ENCODE measurements around the gene TNFRSF12A. TPM values are rescaled to one million over a fixed set of nuclear protein-coding genes. Genes with fewer than 3 reads are reported as not detected.
A peak's percentile ranks its signal among the peaks of the same experiment; 100 is the strongest.

Gene TNFRSF12A
- total RNA-seq, 2 experiments from 2014 or later, result 5.5 to 5.9 TPM

DNA sequence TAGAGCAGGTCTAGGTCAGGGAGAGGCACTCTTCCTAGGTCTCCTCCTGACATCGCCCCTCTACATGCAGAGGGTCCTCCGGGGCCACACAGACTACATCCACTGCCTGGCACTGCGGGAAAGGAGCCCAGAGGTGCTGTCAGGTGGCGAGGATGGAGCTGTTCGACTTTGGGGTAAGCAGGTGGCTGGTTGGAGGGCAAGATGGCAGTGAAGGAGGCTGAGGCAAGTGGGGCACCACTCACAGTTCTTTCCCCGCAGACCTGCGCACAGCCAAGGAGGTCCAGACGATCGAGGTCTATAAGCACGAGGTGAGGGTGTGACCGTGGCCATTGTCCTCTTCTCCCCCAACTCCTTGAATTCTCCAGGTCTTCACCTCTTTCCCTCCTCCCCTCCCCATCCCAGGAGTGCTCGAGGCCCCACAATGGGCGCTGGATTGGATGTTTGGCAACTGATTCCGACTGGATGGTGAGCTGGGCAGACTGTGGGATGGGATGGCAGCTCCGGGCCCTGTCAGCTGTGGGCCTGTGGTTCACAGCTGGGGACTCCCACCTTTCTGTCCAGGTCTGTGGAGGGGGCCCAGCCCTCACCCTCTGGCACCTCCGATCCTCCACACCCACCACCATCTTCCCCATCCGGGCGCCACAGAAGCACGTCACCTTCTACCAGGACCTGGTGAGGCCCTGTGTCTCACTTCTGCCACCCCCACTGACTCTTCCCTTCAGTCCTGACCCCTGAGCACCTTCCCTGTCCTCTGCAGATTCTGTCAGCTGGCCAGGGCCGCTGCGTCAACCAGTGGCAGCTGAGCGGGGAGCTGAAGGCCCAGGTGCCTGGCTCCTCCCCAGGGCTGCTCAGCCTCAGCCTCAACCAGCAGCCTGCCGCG is 6.7 kb downstream of the TNFRSF12A start:
- H3K27ac Mint-ChIP-seq, result no peak overlapping the region
- DNase-seq, result no peak
- H3K9me3 Mint-ChIP-seq (ENCODE audit: low read depth), result no peaks in the 10 kb centered on the region
- CTCF ChIA-PET, result interaction anchor here (1.2 to 17.9 kb wide), 12 partner anchors 6 to 124 kb away, joined by 3 to 370 read pairs (median 16); partner anchors contain the start of genes CLDN6, CLDN9, HCFC1R1 and MMP25
- H3K36me3 Mint-ChIP-seq, result peaks cover 12% of the 10 kb centered on the region
- peaks cover 52% of the 10 kb centered on the region for H3K4me1 Mint-ChIP-seq
- no peak for ATAC-seq
- no peak overlapping the region for H3K4me3 Mint-ChIP-seq
- H3K27me3 Mint-ChIP-seq, result peaks cover 22% of the 10 kb centered on the region

DNA sequence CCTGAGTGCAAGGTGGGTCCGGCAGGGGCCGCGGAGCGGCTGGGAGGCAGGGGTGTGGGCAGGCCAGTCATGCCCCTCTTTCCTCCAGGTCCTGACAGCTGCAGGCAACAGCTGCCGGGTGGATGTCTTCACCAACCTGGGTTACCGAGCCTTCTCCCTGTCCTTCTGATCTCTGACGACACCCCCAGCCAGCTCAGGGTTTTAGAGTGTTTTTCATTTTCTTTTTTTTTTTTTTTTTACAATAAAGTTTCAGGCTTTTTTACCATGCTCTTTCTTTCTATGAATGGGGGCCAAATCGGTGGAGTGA is 7.3 kb downstream of the TNFRSF12A start:
- Mint-ChIP-seq H3K27ac (no peak overlapping the region), H3K36me3 (peaks cover 12% of the 10 kb centered on the region), H3K9me3 (ENCODE audit: low read depth) (no peaks in the 10 kb centered on the region), H3K27me3 (peaks cover 28% of the 10 kb centered on the region), H3K4me1 (peaks cover 49% of the 10 kb centered on the region), H3K4me3 (no peak overlapping the region)
- no peak for ATAC-seq
- CTCF ChIA-PET, result interaction anchor here (0.8 to 17.9 kb wide), 17 partner anchors 7 to 147 kb away, joined by 3 to 370 read pairs (median 10); partner anchors contain the start of genes CLDN6, CLDN9, HCFC1R1 and MMP25
- DNase-seq, result no peak

DNA sequence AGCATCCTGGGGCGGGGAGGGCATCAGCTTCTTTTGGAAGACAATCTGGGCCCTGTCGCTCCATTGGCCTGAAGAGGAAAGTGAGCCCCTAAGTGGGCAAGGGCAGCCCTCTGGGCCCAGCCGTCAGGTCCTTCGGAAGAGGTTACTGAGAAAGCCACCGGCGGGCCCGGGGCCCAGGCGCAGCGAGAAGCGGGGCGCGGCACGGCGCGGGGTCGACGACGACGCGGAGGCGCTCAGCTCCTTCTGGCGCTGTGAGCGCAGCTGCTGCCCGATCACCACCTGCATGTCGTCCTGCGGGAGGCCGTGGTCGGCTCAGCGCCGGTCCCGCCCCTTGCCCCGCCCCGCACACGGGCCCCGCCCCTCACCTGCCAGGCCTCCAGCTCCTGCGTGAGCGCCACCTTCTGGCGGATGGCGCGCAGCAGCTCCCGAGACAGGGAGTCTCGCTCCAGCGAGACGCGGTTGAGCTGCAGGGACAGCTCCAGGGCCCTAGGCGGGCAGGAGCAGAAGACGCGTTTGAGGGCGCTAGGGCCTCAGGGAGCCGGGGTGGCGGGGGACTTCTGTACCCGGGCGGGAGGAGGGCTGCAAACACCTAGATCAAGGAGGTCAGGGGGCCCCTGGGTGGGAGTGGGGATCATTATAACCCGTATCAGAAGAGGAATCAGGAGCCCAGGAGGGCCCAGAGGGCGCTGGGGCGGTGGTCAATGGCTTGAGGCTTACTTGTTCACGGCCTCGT is 8.0 kb downstream of the TNFRSF12A start:
- Mint-ChIP-seq H3K27me3 (peaks cover 35% of the 10 kb centered on the region), H3K27ac (peak overlapping the region; percentile 36), H3K9me3 (ENCODE audit: low read depth) (no peaks in the 10 kb centered on the region), H3K36me3 (peaks cover 12% of the 10 kb centered on the region), H3K4me1 (peaks cover 47% of the 10 kb centered on the region), H3K4me3 (peak overlapping the region; percentile 50)
- DNase-seq (peak; percentile 90), ATAC-seq (peak; percentile 43)
- CTCF ChIA-PET, result interaction anchor here (0.6 to 17.9 kb wide), 27 partner anchors 7 to 146 kb away, joined by 3 to 370 read pairs (median 5); partner anchors contain the start of genes CLDN6, CLDN9, HCFC1R1 and MMP25

DNA sequence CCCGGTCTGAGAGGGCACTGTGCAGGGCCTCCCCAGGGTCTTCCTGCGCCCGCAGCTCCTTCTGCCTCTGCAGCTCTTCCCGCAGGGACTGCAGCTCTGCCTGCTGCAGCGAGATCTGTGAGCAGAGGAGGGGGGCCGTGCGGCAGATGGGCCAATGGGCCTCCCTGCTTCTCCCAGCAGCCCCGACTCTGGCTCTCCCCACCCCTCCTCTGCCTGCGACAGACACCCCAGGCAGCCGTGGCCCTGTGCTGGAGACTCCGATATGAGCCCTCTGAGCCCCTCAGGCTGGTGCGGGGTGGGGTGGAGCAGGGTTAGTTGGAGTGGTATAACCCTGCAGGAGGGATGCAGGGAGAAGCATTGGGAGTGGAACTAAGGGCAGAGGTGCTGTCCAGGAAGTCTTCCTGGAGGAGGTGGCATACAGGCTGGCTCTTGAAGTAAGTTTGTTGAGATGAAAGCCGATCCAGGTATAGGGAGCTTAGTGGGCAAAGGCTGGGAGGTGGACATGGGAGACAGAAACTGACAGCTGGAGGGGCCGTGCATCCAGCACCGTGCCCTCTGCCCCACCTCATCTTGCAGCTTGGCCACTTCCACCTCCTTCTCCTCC is 8.7 kb downstream of the TNFRSF12A start:
- Mint-ChIP-seq H3K4me3 (peak overlapping the region; percentile 65), H3K27ac (no peak overlapping the region), H3K4me1 (peaks cover 46% of the 10 kb centered on the region), H3K27me3 (peaks cover 41% of the 10 kb centered on the region), H3K9me3 (ENCODE audit: low read depth) (no peaks in the 10 kb centered on the region), H3K36me3 (peaks cover 12% of the 10 kb centered on the region)
- CTCF ChIA-PET, result interaction anchor here (0.6 to 17.9 kb wide), 27 partner anchors 8 to 161 kb away, joined by 3 to 370 read pairs (median 7); partner anchors contain the start of genes CLDN6, CLDN9, HCFC1R1 and IL32
- no peak for ATAC-seq
- no peak for DNase-seq

DNA sequence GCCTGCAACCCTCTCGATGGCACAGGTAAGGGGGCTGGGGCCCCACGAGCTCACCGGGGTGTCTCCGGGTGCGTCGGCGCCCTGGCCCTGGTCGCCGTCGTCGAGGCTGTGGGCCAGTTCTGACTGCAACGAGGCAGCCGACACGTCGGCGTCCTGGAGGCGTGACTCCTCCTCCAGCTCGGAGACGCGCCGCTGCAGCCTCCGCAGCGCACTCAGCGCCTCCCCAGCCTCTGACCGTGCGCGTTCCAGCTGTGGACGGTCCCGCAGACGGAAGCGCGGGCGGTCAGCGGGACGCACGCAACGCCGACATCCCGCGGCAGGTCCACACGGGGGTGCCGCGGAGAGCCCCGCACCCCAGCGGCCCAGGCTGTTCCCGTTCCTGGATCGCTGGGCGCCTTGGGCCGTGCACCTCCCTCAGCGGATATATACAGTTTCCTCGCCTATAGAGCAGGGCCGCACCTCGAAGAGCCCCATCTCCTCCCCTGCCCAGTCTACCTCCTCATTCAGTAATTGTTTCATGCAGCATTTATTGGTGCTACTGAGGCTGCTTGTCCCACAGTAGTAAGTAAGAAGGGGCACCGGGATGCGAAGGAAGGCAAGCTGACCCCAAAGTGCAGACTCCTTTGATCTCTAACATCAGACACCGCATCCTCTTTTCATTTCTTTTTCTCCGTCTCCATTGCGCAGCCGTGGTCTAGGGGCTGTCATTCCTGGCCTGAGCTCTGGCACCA is 9.5 kb downstream of the TNFRSF12A start:
- CTCF ChIA-PET, result interaction anchor here (0.9 to 17.9 kb wide), 15 partner anchors 9 to 161 kb away, joined by 3 to 370 read pairs (median 17); partner anchors contain the start of genes CLDN6, CLDN9, HCFC1R1 and IL32
- peaks cover 11% of the 10 kb centered on the region for H3K36me3 Mint-ChIP-seq
- no peaks in the 10 kb centered on the region for H3K9me3 Mint-ChIP-seq (ENCODE audit: low read depth)
- peak; percentile 81 for DNase-seq
- peak; percentile 66 for ATAC-seq
- H3K4me3 Mint-ChIP-seq, result peak overlapping the region; percentile 65
- peaks cover 50% of the 10 kb centered on the region for H3K27me3 Mint-ChIP-seq
- peak overlapping the region; percentile 62 for H3K27ac Mint-ChIP-seq
- H3K4me1 Mint-ChIP-seq, result peaks cover 44% of the 10 kb centered on the region

DNA sequence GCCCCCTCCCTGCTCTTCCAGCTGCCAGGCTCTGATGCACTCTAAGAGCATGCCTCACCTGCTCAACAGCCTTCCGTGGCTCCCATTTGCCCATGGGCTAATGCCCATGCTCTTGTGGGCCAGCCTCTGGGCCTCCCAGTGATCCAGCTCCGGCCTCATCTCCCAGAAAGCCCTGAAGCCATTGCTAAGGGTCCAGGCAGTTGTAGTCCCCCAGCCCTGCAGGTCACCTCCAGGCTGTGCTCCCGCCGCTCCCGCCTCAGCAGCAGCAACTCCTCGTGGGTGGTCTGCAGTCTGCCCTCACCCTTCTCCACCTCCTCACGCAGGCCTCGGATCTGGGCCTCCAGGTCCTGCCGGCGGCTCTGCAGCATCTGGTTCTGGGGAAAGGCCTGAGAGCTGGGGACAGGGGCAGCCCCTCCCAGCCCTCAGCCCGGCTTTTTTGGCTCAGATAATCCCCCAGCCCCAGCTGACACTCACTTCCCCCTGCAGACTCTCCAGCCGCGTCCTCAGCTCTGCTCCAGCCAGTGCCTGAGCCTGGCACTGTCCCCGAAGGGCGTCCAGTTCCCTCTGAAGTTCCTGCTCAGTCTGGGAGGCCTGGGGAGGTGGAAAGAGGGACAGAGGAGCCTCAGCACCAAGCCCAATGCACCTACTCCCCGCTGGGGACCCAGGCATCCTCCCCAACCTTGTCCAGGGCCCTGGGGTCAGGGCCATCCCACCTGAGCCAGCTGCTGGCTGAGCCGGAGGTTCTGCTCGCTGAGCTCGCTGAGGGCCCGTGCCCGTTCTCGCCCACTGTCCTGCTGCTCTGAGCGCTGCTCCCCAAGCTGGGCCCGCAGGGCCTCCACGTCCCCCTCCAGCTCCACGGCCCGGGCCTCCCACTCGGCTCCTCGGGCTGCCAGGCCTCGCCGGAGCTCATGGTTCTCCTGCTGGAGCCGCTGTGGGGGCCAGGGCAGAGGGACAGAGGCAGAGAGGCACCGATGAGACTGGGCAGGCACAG is 10.3 kb downstream of the TNFRSF12A start:
- ATAC-seq (no peak), DNase-seq (no peak)
- Mint-ChIP-seq H3K9me3 (ENCODE audit: low read depth) (no peaks in the 10 kb centered on the region), H3K36me3 (peaks cover 11% of the 10 kb centered on the region), H3K27ac (peak overlapping the region; percentile 60), H3K4me3 (peak overlapping the region; percentile 65), H3K27me3 (peaks cover 58% of the 10 kb centered on the region), H3K4me1 (peaks cover 40% of the 10 kb centered on the region)
- CTCF ChIA-PET, result interaction anchor here (1.2 to 17.9 kb wide), 20 partner anchors 10 to 162 kb away, joined by 3 to 370 read pairs (median 12); partner anchors contain the start of genes CLDN6, CLDN9, HCFC1R1 and IL32

DNA sequence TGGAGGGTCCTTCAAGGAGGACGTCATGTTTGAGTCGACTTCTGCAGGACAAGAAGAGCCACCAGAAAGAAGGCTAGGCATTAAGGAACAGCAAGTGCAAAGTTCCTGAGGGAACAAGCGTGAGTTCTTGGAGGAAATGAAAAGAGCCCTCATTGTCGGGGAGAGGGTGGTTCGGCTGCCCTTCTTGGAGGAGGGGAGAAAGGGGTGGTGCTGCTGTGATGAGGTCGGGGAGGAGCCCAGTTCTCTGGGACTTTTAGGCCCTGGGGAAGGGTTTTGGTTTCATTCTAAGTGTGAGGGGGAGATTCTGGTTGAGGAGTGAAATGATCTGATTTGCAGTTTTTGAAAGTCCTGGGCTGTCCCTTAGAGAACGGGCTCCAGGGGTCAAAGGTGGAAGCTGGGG is 12.5 kb downstream of the TNFRSF12A start:
- CTCF ChIA-PET, result interaction anchor here (0.6 to 17.9 kb wide), 14 partner anchors 9 to 96 kb away, joined by 3 to 370 read pairs (median 26); partner anchors contain the start of genes CLDN6, CLDN9, HCFC1R1 and MMP25
- no peak for ATAC-seq
- H3K9me3 Mint-ChIP-seq (ENCODE audit: low read depth), result no peaks in the 10 kb centered on the region
- peaks cover 39% of the 10 kb centered on the region for H3K4me1 Mint-ChIP-seq
- H3K27me3 Mint-ChIP-seq, result peaks cover 72% of the 10 kb centered on the region
- H3K4me3 Mint-ChIP-seq, result no peak overlapping the region
- H3K36me3 Mint-ChIP-seq, result peaks cover 2% of the 10 kb centered on the region
- no peak overlapping the region for H3K27ac Mint-ChIP-seq
- no peak for DNase-seq

DNA sequence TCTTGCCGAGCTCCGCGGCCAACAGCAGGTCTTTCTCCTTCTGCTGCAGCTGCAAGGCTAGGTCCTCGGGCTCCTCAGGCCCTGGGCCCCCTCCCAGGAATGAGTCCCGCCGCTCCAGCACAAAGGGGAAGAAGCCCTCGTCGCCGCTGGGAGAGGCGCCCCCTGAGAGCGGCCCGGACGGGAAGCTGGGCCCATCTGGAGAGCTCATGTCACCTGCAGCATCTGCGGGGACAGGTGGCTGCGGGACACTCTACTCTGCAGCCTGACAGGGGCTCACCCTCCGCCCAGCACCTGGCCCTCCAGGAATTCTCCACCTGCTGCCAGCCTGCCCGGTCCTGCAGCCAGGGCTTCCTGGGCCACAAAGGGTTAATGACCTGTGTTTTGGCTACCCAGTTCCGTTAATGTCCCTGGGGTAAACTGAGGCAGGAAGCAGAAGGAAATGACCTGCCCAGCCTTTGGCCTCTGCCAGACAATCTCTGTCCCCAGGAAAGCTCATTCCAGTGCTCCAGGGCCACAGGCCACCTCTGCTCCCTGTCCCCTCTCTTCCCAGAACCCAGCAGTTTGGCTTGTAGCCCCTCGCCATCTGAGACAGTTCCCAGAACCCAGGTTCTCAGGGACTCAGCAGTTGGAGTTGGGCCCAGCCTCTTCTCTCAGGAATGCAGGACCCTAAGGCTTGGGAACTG is 15.3 kb downstream of the TNFRSF12A start:
- CTCF ChIA-PET, result interaction anchor here (1.0 to 17.9 kb wide), 7 partner anchors 9 to 93 kb away, joined by 3 to 370 read pairs (median 28); partner anchors contain the start of genes CLDN9, HCFC1R1, MMP25 and THOC6

DNA sequence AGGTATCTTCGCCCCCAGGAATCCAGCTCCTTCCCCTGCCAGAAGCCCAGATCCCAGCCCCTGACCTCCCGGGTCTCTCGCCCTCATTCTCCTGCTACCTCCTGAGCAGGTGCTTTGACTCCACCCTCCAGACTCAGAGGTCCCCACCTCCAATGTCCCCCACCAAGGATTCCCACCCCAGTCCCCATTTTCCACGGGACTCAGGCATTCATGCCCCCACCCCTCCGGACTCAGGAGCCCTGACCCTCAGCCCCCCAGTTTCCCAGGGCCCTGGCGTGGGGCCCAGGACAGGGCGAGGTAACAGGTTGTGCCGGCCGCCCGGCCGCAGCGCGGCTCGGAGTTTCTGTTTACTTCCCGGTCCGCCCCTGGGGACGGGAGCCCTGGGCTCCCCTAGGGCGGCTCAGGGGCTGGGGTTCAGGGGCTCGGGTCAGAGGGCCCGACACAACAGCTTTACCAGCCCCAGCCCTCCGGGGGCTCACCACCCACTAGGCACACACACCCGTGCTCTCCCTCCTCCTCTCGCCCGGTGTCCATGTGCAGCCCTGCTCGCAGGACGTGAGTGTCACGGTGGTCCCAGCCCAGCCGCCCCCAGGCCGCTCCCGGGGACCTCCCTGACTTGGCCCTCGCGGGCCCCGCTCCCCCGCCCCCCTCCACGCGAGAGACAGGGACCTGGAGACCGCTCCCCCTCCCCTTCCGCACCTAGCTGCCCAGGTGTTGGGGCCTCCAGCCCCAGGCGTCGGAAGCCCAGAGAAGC is 16.0 kb downstream of the TNFRSF12A start:
- Mint-ChIP-seq H3K36me3 (peaks cover 2% of the 10 kb centered on the region), H3K4me1 (peaks cover 19% of the 10 kb centered on the region)

More for the DNA sequence above, 15.3 kb downstream of the TNFRSF12A start:
- Mint-ChIP-seq H3K4me1 (peaks cover 19% of the 10 kb centered on the region), H3K4me3 (no peak overlapping the region), H3K36me3 (peaks cover 2% of the 10 kb centered on the region), H3K27me3 (peaks cover 80% of the 10 kb centered on the region), H3K27ac (no peak overlapping the region), H3K9me3 (ENCODE audit: low read depth) (no peaks in the 10 kb centered on the region)
- DNase-seq, result no peak
- no peak for ATAC-seq

DNA sequence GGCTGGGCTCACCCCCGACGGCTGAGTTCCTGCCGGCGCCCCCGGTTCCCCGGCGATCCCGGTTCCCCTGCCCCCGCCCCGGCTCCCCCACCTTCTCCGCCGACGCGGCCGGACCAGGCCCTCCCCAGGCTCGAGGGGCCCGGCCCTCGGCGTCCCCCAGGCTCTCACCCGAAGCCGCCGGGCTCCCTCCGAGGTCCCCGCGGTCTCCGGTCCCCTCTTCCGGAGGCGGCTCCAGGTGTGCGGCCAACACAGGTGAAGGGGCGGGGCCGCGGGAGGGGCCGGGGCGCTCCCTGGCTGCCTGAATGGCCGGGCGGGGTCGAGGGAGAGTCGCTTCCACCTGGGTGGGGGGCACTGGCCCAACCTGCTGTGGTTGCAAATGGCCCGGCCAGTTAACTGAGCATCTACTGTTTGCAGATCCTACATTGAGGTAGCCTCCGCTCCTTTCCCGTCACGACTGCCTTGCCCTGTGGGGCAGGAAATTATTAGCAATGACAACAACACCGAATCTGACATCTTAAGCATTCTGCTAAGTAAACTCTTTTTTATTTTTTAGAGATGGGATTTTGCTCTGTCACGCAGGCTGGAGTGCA is 16.7 kb downstream of the TNFRSF12A start, which contains the start of gene BICDL2:
BICDL2 (minus strand) TSS at position 219 of the 590 bp plus-strand sequence. CDS start 1,448 bp downstream, outside the sequence.
- ATAC-seq, result no peak
- H3K36me3 Mint-ChIP-seq, result peaks cover 2% of the 10 kb centered on the region
- no peak for DNase-seq
- peaks cover 17% of the 10 kb centered on the region for H3K4me1 Mint-ChIP-seq
- CTCF ChIA-PET, result interaction anchor here (0.7 to 15.3 kb wide), 5 partner anchors 7 to 56 kb away, joined by 4 to 342 read pairs (median 28); partner anchors contain the start of genes HCFC1R1, MMP25 and THOC6
- H3K4me3 Mint-ChIP-seq, result peak within 1 kb of the TSS; percentile 18
- no peak within 1 kb of the TSS for H3K27ac Mint-ChIP-seq
- H3K9me3 Mint-ChIP-seq (ENCODE audit: low read depth), result no peaks in the 10 kb centered on the region
- peaks cover 75% of the 10 kb centered on the region for H3K27me3 Mint-ChIP-seq

More for the DNA sequence above, 16.0 kb downstream of the TNFRSF12A start:
- no peak for DNase-seq
- CTCF ChIA-PET, result interaction anchor here (3.8 to 17.9 kb wide), 5 partner anchors 9 to 93 kb away, joined by 23 to 370 read pairs (median 185); partner anchors contain the start of genes CLDN9, HCFC1R1, MMP25 and THOC6
- H3K27me3 Mint-ChIP-seq, result peaks cover 77% of the 10 kb centered on the region
- H3K9me3 Mint-ChIP-seq (ENCODE audit: low read depth), result no peaks in the 10 kb centered on the region
- ATAC-seq, result peak; percentile 15
- no peak overlapping the region for H3K27ac Mint-ChIP-seq
- H3K4me3 Mint-ChIP-seq, result no peak overlapping the region
